Neuronal stem cell (in vitro differentiated cells): Measurements from ENCODE around the gene MAST4.

Source experiments
- DNase-seq: peaks from one replicate; pipeline ENCODE4 v3.0.0-alpha.2; 2013; ENCODE audit warnings: low spot score
- H2AFZ ChIP-seq: one replicate; pipeline ENCODE4 v1.6.1; 2013; ENCODE audit warnings: mild to moderate bottlenecking, low read length, inconsistent platforms
- H2AK5ac ChIP-seq: 2 replicates; pipeline ENCODE4 v1.6.1; 2013; ENCODE audit warnings: low read depth, mild to moderate bottlenecking, inconsistent platforms, low read length, moderate library complexity, mixed read lengths
- H2BK120ac ChIP-seq: 2 replicates; pipeline ENCODE4 v1.6.1; 2013; ENCODE audit warnings: low read depth, mild to moderate bottlenecking, inconsistent platforms, low read length, moderate library complexity, mixed read lengths
- H2BK12ac ChIP-seq: one replicate; pipeline ENCODE4 v1.6.1; 2013; ENCODE audit warnings: low read length, inconsistent platforms
- H2BK15ac ChIP-seq: 2 replicates; pipeline ENCODE4 v1.6.1; 2013; ENCODE audit warnings: mild to moderate bottlenecking, low read length, inconsistent platforms, mixed read lengths
- H2BK5ac ChIP-seq: one replicate; pipeline ENCODE4 v1.6.1; 2013; ENCODE audit warnings: inconsistent platforms, mild to moderate bottlenecking, low read length, moderate library complexity
- H3K14ac ChIP-seq: one replicate; pipeline ENCODE4 v1.6.1; 2013; ENCODE audit warnings: low read length, inconsistent platforms
- H3K18ac ChIP-seq: 2 replicates; pipeline ENCODE4 v1.6.1; 2013; ENCODE audit warnings: low read length, inconsistent platforms
- H3K23ac ChIP-seq: 2 replicates; pipeline ENCODE4 v1.6.1; 2013; ENCODE audit warnings: low read depth, mild to moderate bottlenecking, mixed read lengths, low read length, inconsistent platforms; ENCODE audit not compliant: poor library complexity
- H3K27ac ChIP-seq: replicated peaks from 3 replicates; pipeline ENCODE4 v1.5.1; 2013; ENCODE audit warnings: low read length, inconsistent platforms
- H3K27me3 ChIP-seq, 3 experiments: 2 replicates each; pipeline ENCODE4 v1.6.1; 2013; ENCODE audit warnings: low read length in 3 of 3, mild to moderate bottlenecking in 2 of 3, inconsistent platforms in 1 of 3, low read depth in 1 of 3, mixed read lengths in 1 of 3, moderate library complexity in 1 of 3; ENCODE audit not compliant: control insufficient read depth in 3 of 3, insufficient read depth in 3 of 3
- H3K36me3 ChIP-seq, 2 donors: replicated peaks in 1 of 2; 2 replicates each; pipeline ENCODE4 v1.6.1; 2013; ENCODE audit warnings: low read length in 2 of 2; ENCODE audit not compliant: control insufficient read depth in 2 of 2, insufficient read depth in 2 of 2
- H3K4ac ChIP-seq: 2 replicates; pipeline ENCODE4 v1.6.1; 2013; ENCODE audit warnings: inconsistent platforms, mild to moderate bottlenecking, low read length, moderate library complexity
- H3K4me1 ChIP-seq, 2 donors: 1 replicate in 1 of 2; 2 replicates in 1 of 2; pipeline ENCODE4 v1.6.1; 2013; ENCODE audit warnings: low read length in 2 of 2, low read depth in 1 of 2; ENCODE audit not compliant: control insufficient read depth in 2 of 2, insufficient read depth in 1 of 2
- H3K4me2 ChIP-seq: one replicate; pipeline ENCODE4 v1.6.1; 2013; ENCODE audit warnings: mild to moderate bottlenecking, low read length, inconsistent platforms; ENCODE audit not compliant: insufficient read depth, poor library complexity, severe bottlenecking
- H3K4me3 ChIP-seq, 2 donors: 2 replicates each; pipeline ENCODE4 v1.5.1; 2013; ENCODE audit warnings: low read length in 2 of 2, mild to moderate bottlenecking in 2 of 2, inconsistent platforms in 1 of 2, moderate library complexity in 1 of 2
- H3K79me1 ChIP-seq: one replicate; pipeline ENCODE4 v1.6.1; 2013; ENCODE audit warnings: low read depth, mild to moderate bottlenecking, inconsistent platforms, low read length, moderate library complexity
- H3K9ac ChIP-seq: one replicate; pipeline ENCODE4 v1.6.1; 2013; ENCODE audit warnings: mild to moderate bottlenecking, low read depth, low read length, inconsistent platforms; ENCODE audit not compliant: poor library complexity
- H3K9me3 ChIP-seq, 2 donors: replicated peaks in 1 of 2; 2 replicates each; pipeline versions ENCODE3 to v1.6.1; 2013; ENCODE audit warnings: low read length in 2 of 2, mild to moderate bottlenecking in 2 of 2, inconsistent platforms in 1 of 2, low read depth in 1 of 2, mixed read lengths in 1 of 2, moderate library complexity in 1 of 2; ENCODE audit not compliant: control insufficient read depth in 2 of 2, insufficient read depth in 1 of 2
- H4K8ac ChIP-seq: one replicate; pipeline ENCODE4 v1.6.1; 2013; ENCODE audit warnings: low read depth, mild to moderate bottlenecking, inconsistent platforms, low read length, moderate library complexity
- H4K91ac ChIP-seq: one replicate; pipeline ENCODE4 v1.6.1; 2013; ENCODE audit warnings: low read length, low read depth, mild to moderate bottlenecking, inconsistent platforms; ENCODE audit not compliant: poor library complexity
- WGBS, 2 donors: extraction: QIAGEN DNeasy Blood & Tissue Kit; methylation state at CpG; one replicate each; pipeline ENCODE4 v1.1.7; 2013; ENCODE audit warnings: missing lambda C conversion rate in 2 of 2, mixed read lengths in 1 of 2; ENCODE audit not compliant: insufficient read length in 2 of 2, insufficient replicate concordance in 1 of 2; ENCODE audit errors: extremely low coverage in 2 of 2; 5-methylcytosine and 5-hydroxymethylcytosine counted together

The MAST4 gene

DNA sequence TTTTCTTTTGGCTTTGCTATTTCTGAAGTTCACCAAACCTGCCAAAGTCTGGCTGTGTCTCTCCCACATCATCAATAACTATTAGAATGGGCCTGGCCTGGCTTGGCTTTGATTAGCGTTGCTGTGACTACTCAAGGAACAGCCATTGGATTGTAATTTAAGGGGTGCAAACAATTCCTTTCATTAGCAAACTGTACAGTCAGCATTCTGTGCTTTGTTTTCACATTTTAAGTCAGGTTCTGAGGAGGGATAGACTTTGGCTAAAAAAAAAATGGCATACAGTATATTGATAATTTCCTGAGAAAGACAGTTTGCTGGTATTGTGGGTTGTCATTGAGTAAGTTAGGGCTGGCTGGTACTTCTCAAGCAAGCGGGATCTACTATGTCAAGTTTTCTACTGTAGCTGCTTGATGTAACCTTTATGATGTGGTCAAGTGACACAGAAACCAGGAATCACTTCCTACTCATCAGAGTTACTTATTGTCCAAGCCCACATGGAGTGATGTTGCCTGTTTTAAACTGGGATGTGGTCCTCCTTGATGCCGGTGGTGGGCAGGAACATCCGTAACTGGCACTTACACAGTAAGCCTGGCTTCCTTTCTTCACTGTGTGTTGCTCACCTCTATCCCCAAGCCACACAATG, 439.0 kb downstream of the MAST4 start:
- H3K18ac ChIP-seq = no peak overlapping the region
- H3K79me1 ChIP-seq = no peaks in the 10 kb centered on the region
- no CpG with 5 or more reads among the region's 4 CpGs for WGBS, 2 donors
- no peak overlapping the region for H2AFZ ChIP-seq
- no peak overlapping the region for H3K14ac ChIP-seq
- no peak overlapping the region for H3K23ac ChIP-seq
- H3K27me3 ChIP-seq = no peaks in the 10 kb centered on the region
- H2BK15ac ChIP-seq = no peak overlapping the region
- no peak overlapping the region for H2AK5ac ChIP-seq
- no peak overlapping the region for H4K8ac ChIP-seq
- H2BK5ac ChIP-seq = no peak overlapping the region
- H4K91ac ChIP-seq = no peak overlapping the region
- no peak overlapping the region for H3K4me2 ChIP-seq
- H3K4ac ChIP-seq = no peak overlapping the region
- DNase-seq = no peak
- H2BK120ac ChIP-seq = no peak overlapping the region
- peaks cover 7 to 9% of the 10 kb centered on the region in 2 donors for H3K4me1 ChIP-seq
- H3K36me3 ChIP-seq = no peaks in the 10 kb centered on the region
- H3K27ac ChIP-seq = no peak overlapping the region
- H3K9ac ChIP-seq = no peak overlapping the region
- no peak overlapping the region for H3K4me3 ChIP-seq
- H2BK12ac ChIP-seq = no peak overlapping the region
- H3K9me3 ChIP-seq = no peaks in the 10 kb centered on the region

GRCh38 chr5:67037171-67037570, 441.0 kb downstream of the MAST4 start:
- no peak overlapping the region for H4K91ac ChIP-seq
- no peaks in the 10 kb centered on the region for H3K27me3 ChIP-seq
- H3K27ac ChIP-seq = peak overlapping the region; percentile 16
- no peak overlapping the region for H2BK5ac ChIP-seq
- no peaks in the 10 kb centered on the region for H3K79me1 ChIP-seq
- no peak overlapping the region for H3K9ac ChIP-seq
- no peak overlapping the region for H3K18ac ChIP-seq
- H3K36me3 ChIP-seq = no peaks in the 10 kb centered on the region
- H3K4me2 ChIP-seq = no peak overlapping the region
- no peak overlapping the region for H2BK12ac ChIP-seq
- H2AK5ac ChIP-seq = no peak overlapping the region
- H3K23ac ChIP-seq = no peak overlapping the region
- no peak for DNase-seq
- H4K8ac ChIP-seq = no peak overlapping the region
- H3K4ac ChIP-seq = no peak overlapping the region
- H2BK15ac ChIP-seq = no peak overlapping the region
- H3K4me1 ChIP-seq = peaks cover 5 to 9% of the 10 kb centered on the region in 2 donors
- H3K4me3 ChIP-seq = no peak overlapping the region
- H2AFZ ChIP-seq = no peak overlapping the region
- no peak overlapping the region for H2BK120ac ChIP-seq
- no peaks in the 10 kb centered on the region for H3K9me3 ChIP-seq
- no CpG with 5 or more reads among the region's 1 CpG for WGBS, 2 donors
- H3K14ac ChIP-seq = no peak overlapping the region

DNA sequence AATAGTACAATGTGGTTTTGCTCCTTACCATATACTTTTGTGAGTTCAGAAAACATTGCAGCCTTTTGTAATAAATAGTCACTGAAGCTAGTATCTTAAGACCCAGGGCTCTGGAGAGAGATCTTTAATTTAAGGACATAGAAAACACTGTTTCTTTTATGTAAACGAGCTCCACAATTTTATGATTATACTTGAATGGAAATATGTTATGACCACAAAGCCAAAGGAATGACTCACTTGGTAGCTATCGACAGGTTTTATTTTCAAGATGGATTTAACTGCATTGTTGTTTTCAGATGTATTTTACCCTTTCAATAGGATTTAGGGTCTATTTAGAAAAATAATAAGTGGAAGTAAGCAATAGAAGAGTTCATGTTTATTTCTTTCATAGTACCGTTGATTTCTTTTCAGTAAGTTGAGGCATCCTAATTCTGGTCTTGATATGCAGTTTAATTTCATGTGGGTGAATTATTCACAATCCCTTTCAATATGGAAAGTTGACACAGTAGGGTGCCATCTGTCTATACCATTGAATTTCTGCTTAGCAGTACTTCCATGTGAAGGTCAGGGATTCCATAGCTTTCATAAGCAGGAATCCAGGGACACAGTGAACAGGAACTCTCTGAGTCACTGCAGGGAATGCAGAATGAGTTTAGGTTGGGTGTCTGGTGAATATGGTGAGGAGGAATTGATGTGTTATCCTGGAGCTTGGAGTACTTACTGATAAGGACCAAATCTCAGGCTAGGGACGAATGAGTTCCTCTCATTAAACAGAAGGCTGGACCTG, 442.8 kb downstream of the MAST4 start:
- Histone ChIP-seq H3K9ac (no peak overlapping the region), H2BK120ac (no peak overlapping the region), H2AK5ac (no peak overlapping the region), H2AFZ (no peak overlapping the region), H3K27ac (no peak overlapping the region), H3K27me3 (no peaks in the 10 kb centered on the region), H3K4ac (no peak overlapping the region), H4K8ac (no peak overlapping the region), H2BK15ac (no peak overlapping the region), H3K4me2 (no peak overlapping the region), H4K91ac (no peak overlapping the region), H3K9me3 (no peaks in the 10 kb centered on the region), H3K79me1 (no peaks in the 10 kb centered on the region), H3K23ac (no peak overlapping the region), H3K36me3 (no peaks in the 10 kb centered on the region), H3K14ac (no peak overlapping the region), H3K18ac (no peak overlapping the region), H3K4me1 (peaks cover 6 to 9% of the 10 kb centered on the region in 2 donors), H2BK5ac (no peak overlapping the region), H3K4me3 (no peak overlapping the region), H2BK12ac (no peak overlapping the region)
- no CpG with 5 or more reads among the region's 4 CpGs for WGBS, 2 donors
- DNase-seq = no peak

GRCh38 chr5:67042176-67043003, 446.2 kb downstream of the MAST4 start:
- Histone ChIP-seq H3K79me1 (no peaks in the 10 kb centered on the region), H2BK15ac (no peak overlapping the region), H3K27ac (no peak overlapping the region), H3K18ac (no peak overlapping the region), H4K8ac (no peak overlapping the region), H2AFZ (no peak overlapping the region), H3K4me1 (peaks cover 7 to 11% of the 10 kb centered on the region in 2 donors), H3K4ac (no peak overlapping the region), H3K36me3 (no peaks in the 10 kb centered on the region), H2BK120ac (no peak overlapping the region), H2BK12ac (no peak overlapping the region), H2AK5ac (no peak overlapping the region), H3K14ac (no peak overlapping the region), H2BK5ac (no peak overlapping the region), H3K9ac (no peak overlapping the region), H3K4me3 (no peak overlapping the region), H3K27me3 (no peaks in the 10 kb centered on the region), H4K91ac (no peak overlapping the region), H3K4me2 (no peak overlapping the region), H3K23ac (no peak overlapping the region), H3K9me3 (no peaks in the 10 kb centered on the region)
- no peak for DNase-seq
- WGBS, 2 donors = no CpG with 5 or more reads among the region's 12 CpGs
